HG02943 (cell line): ENCODE measurements around the gene KCTD11.
A peak's percentile ranks its signal among the peaks of the same experiment; 100 is the strongest.

Source experiments
- ATAC-seq: cut with Tn5 transposase; IDR thresholded peaks from one replicate; pipeline ENCODE4 v1.9.1; 2021; ENCODE audit warnings: mild to moderate bottlenecking, low read depth, moderate library complexity; ENCODE audit not compliant: unreplicated experiment

Gene KCTD11

GRCh38 chr17:7398612-7399011 lies 46.6 kb downstream of the KCTD11 start:
- ATAC-seq, result no peak

GRCh38 chr17:7403043-7403726 lies 51.2 kb downstream of the KCTD11 start:
- ATAC-seq, result no peak

GRCh38 chr17:7403727-7403976 lies 51.7 kb downstream of the KCTD11 start:
- ATAC-seq, result peak; percentile 19

GRCh38 chr17:7403977-7404736 lies 52.2 kb downstream of the KCTD11 start, which contains the start of gene TMEM256:
Gene TMEM256, minus strand, starts transcription at chr17:7404097. Its CDS starts 13 bp downstream, at chr17:7404084.
- peak; percentile 83 for ATAC-seq
